Adipose tissue (tissue), 3 donors: ENCODE data around the gene GTF2IRD2. TPM values are rescaled to one million over a fixed set of nuclear protein-coding genes. Genes with fewer than 3 reads are reported as not detected.
"Not testable (repeated sequence)": the region's sequence is repeated elsewhere in the genome, so short reads cannot be mapped to it uniquely, and the experiment has no call there.

Experiments
- H3K27ac ChIP-seq: one replicate; pipeline ENCODE4 v1.5.1; 2013; ENCODE audit warnings: low read depth, low read length
- WGBS, 3 donors: extraction: QIAGEN DNeasy Blood & Tissue Kit; methylation state at CpG; one replicate each; pipeline ENCODE4 v1.1.7; 2013; 5-methylcytosine and 5-hydroxymethylcytosine counted together
- polyA plus RNA-seq, 3 donors: library from polyadenylated mRNA; stranded (reverse); fragments of 200-250 nt; gene quantifications; one replicate each; pipeline ENCODE4 v1.2.3, GENCODE V29; 2013
- donor health status: healthy with polysubstance abuse.
- donor health status: Bipolar disorder and iron deficiency.
- donor health status: healthy.

The GTF2IRD2 gene
- polyA plus RNA-seq, 3 donors, result 3.3 to 9.9 (median 8.3) TPM

GRCh38 chr7:74797848-74798622 lies 53.4 kb downstream of the GTF2IRD2 start:
- WGBS, 3 donors, result 93 to 97% (median 97%) methylated on average over 11 to 12 of the region's 27 CpGs
- not testable (repeated sequence) for H3K27ac ChIP-seq

GRCh38 chr7:74789200-74789736 lies 62.1 kb downstream of the GTF2IRD2 start:
- WGBS, 3 donors, result 0 to 14% (median 5%) methylated on average over 3 of the region's 24 CpGs

GRCh38 chr7:74788369-74789150 lies 62.8 kb downstream of the GTF2IRD2 start:
- not testable (repeated sequence) for H3K27ac ChIP-seq
- WGBS, 3 donors, result 0 to 2% (median 0%) methylated on average over 4 to 35 of the region's 82 CpGs

More at GRCh38 chr7:74789200-74789736, 62.1 kb downstream of the GTF2IRD2 start:
- not testable (repeated sequence) for H3K27ac ChIP-seq

- H3K27ac ChIP-seq, result not testable (repeated sequence)
- 59 to 87% (median 79%) methylated on average over 2 to 5 of the region's 5 CpGs for WGBS, 3 donors
Measured at GRCh38 chr7:74783595-74783994, 67.8 kb downstream of the GTF2IRD2 start.

- 84 to 91% (median 85%) methylated on average over 3 of the region's 6 CpGs for WGBS, 3 donors
- not testable (repeated sequence) for H3K27ac ChIP-seq
Measured at GRCh38 chr7:74781746-74782145, 69.7 kb downstream of the GTF2IRD2 start.

- WGBS, 3 donors, result 81 to 89% (median 88%) methylated on average over 10 to 12 of the region's 17 CpGs
- H3K27ac ChIP-seq, result not testable (repeated sequence)
Measured at GRCh38 chr7:74779053-74779452, 72.4 kb downstream of the GTF2IRD2 start.

GRCh38 chr7:74775111-74775510 lies 76.3 kb downstream of the GTF2IRD2 start:
- H3K27ac ChIP-seq, result not testable (repeated sequence)
- WGBS, 3 donors, result no CpG with 5 or more reads among the region's 6 CpGs

- no CpG with 5 or more reads among the region's 21 CpGs for WGBS, 3 donors
- H3K27ac ChIP-seq, result not testable (repeated sequence)
Measured at GRCh38 chr7:74773760-74774750, 77.3 kb downstream of the GTF2IRD2 start, which contains the start of gene NCF1. NCF1 (plus strand) TSS chr7:74774011; CDS start chr7:74774032, 21 bp downstream.

- WGBS, 3 donors, result 76 to 94% (median 92%) methylated on average over 6 of the region's 6 CpGs
- H3K27ac ChIP-seq, result not testable (repeated sequence)
Measured at GRCh38 chr7:74772093-74772492, 79.3 kb downstream of the GTF2IRD2 start.

GRCh38 chr7:74770062-74770461 lies 81.3 kb downstream of the GTF2IRD2 start:
- H3K27ac ChIP-seq, result not testable (repeated sequence)
- 84 to 94% (median 85%) methylated on average over 3 to 4 of the region's 7 CpGs for WGBS, 3 donors

- H3K27ac ChIP-seq, result not testable (repeated sequence)
- WGBS, 3 donors, result 60 to 72% (median 67%) methylated on average over 8 of the region's 10 CpGs
Measured at GRCh38 chr7:74766991-74767390, 84.4 kb downstream of the GTF2IRD2 start.

- 60% methylated on average over 1 of the region's 7 CpGs; no CpG with 5 or more reads in 2 of the 3 donors for WGBS, 3 donors
- H3K27ac ChIP-seq, result not testable (repeated sequence)
Measured at GRCh38 chr7:74766509-74766908, 84.9 kb downstream of the GTF2IRD2 start.

GRCh38 chr7:74765205-74765918 lies 86.0 kb downstream of the GTF2IRD2 start:
- WGBS, 3 donors, result no CpG with 5 or more reads among the region's 17 CpGs
- H3K27ac ChIP-seq, result not testable (repeated sequence)

- WGBS, 3 donors, result no CpG with 5 or more reads among the region's 3 CpGs
- not testable (repeated sequence) for H3K27ac ChIP-seq
Measured at GRCh38 chr7:74758982-74759381, 92.4 kb downstream of the GTF2IRD2 start.

- not testable (repeated sequence) for H3K27ac ChIP-seq
- no CpG with 5 or more reads among the region's 7 CpGs for WGBS, 3 donors
Measured at GRCh38 chr7:74758268-74758667, 93.1 kb downstream of the GTF2IRD2 start.

- no CpG with 5 or more reads among the region's 5 CpGs for WGBS, 3 donors
- H3K27ac ChIP-seq, result not testable (repeated sequence)
Measured at GRCh38 chr7:74756673-74757072, 94.7 kb downstream of the GTF2IRD2 start.

- H3K27ac ChIP-seq, result not testable (repeated sequence)
- no CpG with 5 or more reads among the region's 9 CpGs for WGBS, 3 donors
Measured at GRCh38 chr7:74753921-74754482, 97.4 kb downstream of the GTF2IRD2 start.
